HG03025 (cell line): ENCODE data around the gene PREB.

Source experiments
- ATAC-seq: cut with Tn5 transposase; IDR thresholded peaks from one replicate; pipeline ENCODE4 v1.9.1; 2021; ENCODE audit warnings: mild to moderate bottlenecking, moderate library complexity; ENCODE audit not compliant: unreplicated experiment, low FRiP score

Gene PREB

GRCh38 chr2:27085062-27085672 is 49.3 kb downstream of the PREB start:
- no peak for ATAC-seq

GRCh38 chr2:27084297-27085061 is 50.0 kb downstream of the PREB start:
- ATAC-seq: no peak

- ATAC-seq: no peak
Observed at GRCh38 chr2:27083410-27084296, 50.8 kb downstream of the PREB start.

GRCh38 chr2:27082773-27083409 is 51.5 kb downstream of the PREB start:
- no peak for ATAC-seq

GRCh38 chr2:27081984-27082772 is 52.3 kb downstream of the PREB start:
- no peak for ATAC-seq
